HCT116 (cell line): Measurements from ENCODE around the gene ETV7.

Experiments
- CEBPB ChIP-seq: IDR thresholded peaks from 2 replicates; pipeline ENCODE4 v1.6.1; 2012; ENCODE audit warnings: low read depth
- EZH2 ChIP-seq: fragments of 200-600 bp; sonication (generic); IDR thresholded peaks from 2 replicates; pipeline ENCODE4 v1.6.1; 2017; ENCODE audit warnings: antibody characterized with exemption, mixed run types
- POLR2A ChIP-seq: IDR thresholded peaks from 2 replicates; pipeline ENCODE4 v1.7.0; 2011; ENCODE audit warnings: borderline replicate concordance; ENCODE audit not compliant: insufficient read depth, insufficient read length; ENCODE audit errors: extremely low read depth
- POLR2AphosphoS5 ChIP-seq: IDR thresholded peaks from 2 replicates; pipeline ENCODE4 v1.6.1; 2011; ENCODE audit warnings: mild to moderate bottlenecking, low read depth, low read length, moderate library complexity
- RAD21 ChIP-seq: IDR thresholded peaks from 2 replicates; pipeline ENCODE4 v1.6.1; 2012; ENCODE audit warnings: low read depth, mild to moderate bottlenecking
- ZNF274 ChIP-seq: fragments of 200-500 bp; sonication (Bioruptor generic); IDR thresholded peaks from 2 replicates; pipeline ENCODE4 v1.6.1; 2014; ENCODE audit warnings: mild to moderate bottlenecking, low read depth, low read length, inconsistent platforms
- TF ChIP-seq, protein P1 (sequence below), 3 experiments: fragments of 200-600 bp in 1 of 3; sonication (generic) in 1 of 3; IDR thresholded peaks in 2 of 3; conservative IDR thresholded peaks in 1 of 3; 2 replicates each; pipeline ENCODE4 v1.5.1; 2012 to 2017; ENCODE audit warnings: low read depth in 2 of 3, low read length in 2 of 3, antibody characterized with exemption in 1 of 3, borderline replicate concordance in 1 of 3, control low read depth in 1 of 3, mild to moderate bottlenecking in 1 of 3, mixed read lengths in 1 of 3, mixed run types in 1 of 3, moderate library complexity in 1 of 3; ENCODE audit not compliant: insufficient read depth in 1 of 3
- TF ChIP-seq, protein P2 (sequence below): IDR thresholded peaks from 2 replicates; pipeline ENCODE4 v1.6.1; 2011; ENCODE audit warnings: mild to moderate bottlenecking, low read length, moderate library complexity; ENCODE audit not compliant: insufficient replicate concordance; ENCODE audit errors: extremely low read depth
- TF ChIP-seq, protein P3 (sequence below): IDR thresholded peaks from 2 replicates; pipeline ENCODE4 v1.6.1; 2012
- TF ChIP-seq, protein P4 (sequence below): IDR thresholded peaks from 2 replicates; pipeline ENCODE4 v1.6.1; 2012; ENCODE audit warnings: low read depth

DNA sequence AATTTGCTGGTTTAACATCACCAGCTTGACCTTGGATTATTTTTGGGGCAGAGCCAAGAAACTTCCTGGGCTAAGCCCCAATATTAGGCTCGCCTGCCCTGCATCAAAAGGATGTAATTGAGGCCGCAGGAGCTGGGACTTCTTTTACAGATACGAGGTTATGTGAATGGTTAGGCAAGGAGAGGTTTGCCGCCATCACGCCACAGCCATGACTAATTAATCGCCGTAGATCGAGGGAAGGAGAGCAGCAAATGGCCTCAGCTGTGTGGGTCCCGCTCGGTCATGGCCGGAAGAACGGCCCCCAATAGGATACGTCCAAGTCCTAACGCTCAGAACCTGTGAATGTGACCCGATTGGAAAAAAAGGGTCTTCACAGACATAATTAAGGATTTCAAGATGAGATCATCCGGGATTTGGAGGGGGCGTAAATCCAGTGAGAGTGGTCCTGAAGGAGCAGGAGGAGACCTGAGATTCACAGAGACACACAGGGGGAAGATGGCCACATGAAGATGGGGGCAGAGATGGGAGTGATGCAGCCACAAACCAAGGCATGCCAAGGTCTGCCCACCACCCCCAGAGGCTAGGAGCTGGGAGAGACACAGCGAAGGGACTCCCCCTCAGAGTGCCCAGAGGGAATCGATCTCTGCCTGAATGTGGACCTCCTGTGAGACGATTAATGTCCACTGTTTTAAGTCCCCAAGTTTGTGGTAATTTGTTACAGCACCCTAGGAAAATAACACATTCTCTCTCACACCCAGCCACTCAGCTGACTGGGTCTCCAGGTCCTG lies 40.8 kb downstream of the ETV7 start:
- no peak for TF ChIP-seq RAD21
- no peak for TF ChIP-seq EZH2
- no peak for TF ChIP-seq CEBPB
- TF ChIP-seq, protein P1, sequence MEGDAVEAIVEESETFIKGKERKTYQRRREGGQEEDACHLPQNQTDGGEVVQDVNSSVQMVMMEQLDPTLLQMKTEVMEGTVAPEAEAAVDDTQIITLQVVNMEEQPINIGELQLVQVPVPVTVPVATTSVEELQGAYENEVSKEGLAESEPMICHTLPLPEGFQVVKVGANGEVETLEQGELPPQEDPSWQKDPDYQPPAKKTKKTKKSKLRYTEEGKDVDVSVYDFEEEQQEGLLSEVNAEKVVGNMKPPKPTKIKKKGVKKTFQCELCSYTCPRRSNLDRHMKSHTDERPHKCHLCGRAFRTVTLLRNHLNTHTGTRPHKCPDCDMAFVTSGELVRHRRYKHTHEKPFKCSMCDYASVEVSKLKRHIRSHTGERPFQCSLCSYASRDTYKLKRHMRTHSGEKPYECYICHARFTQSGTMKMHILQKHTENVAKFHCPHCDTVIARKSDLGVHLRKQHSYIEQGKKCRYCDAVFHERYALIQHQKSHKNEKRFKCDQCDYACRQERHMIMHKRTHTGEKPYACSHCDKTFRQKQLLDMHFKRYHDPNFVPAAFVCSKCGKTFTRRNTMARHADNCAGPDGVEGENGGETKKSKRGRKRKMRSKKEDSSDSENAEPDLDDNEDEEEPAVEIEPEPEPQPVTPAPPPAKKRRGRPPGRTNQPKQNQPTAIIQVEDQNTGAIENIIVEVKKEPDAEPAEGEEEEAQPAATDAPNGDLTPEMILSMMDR (IDR thresholded peaks at IDR 0.05 in 2 of 3, conservative IDR thresholded peaks at IDR 0.05 in 1 of 3; ENCODE audit: borderline replicate concordance in 1 of 3, insufficient read depth in 1 of 3, low read depth in 2 of 3, low read length in 2 of 3) = no peak
- TF ChIP-seq POLR2A = no peak
- TF ChIP-seq, protein P2, sequence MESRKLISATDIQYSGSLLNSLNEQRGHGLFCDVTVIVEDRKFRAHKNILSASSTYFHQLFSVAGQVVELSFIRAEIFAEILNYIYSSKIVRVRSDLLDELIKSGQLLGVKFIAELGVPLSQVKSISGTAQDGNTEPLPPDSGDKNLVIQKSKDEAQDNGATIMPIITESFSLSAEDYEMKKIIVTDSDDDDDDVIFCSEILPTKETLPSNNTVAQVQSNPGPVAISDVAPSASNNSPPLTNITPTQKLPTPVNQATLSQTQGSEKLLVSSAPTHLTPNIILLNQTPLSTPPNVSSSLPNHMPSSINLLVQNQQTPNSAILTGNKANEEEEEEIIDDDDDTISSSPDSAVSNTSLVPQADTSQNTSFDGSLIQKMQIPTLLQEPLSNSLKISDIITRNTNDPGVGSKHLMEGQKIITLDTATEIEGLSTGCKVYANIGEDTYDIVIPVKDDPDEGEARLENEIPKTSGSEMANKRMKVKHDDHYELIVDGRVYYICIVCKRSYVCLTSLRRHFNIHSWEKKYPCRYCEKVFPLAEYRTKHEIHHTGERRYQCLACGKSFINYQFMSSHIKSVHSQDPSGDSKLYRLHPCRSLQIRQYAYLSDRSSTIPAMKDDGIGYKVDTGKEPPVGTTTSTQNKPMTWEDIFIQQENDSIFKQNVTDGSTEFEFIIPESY = no peak
- TF ChIP-seq, protein P3, sequence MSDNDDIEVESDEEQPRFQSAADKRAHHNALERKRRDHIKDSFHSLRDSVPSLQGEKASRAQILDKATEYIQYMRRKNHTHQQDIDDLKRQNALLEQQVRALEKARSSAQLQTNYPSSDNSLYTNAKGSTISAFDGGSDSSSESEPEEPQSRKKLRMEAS = no peak
- TF ChIP-seq, protein P4, sequence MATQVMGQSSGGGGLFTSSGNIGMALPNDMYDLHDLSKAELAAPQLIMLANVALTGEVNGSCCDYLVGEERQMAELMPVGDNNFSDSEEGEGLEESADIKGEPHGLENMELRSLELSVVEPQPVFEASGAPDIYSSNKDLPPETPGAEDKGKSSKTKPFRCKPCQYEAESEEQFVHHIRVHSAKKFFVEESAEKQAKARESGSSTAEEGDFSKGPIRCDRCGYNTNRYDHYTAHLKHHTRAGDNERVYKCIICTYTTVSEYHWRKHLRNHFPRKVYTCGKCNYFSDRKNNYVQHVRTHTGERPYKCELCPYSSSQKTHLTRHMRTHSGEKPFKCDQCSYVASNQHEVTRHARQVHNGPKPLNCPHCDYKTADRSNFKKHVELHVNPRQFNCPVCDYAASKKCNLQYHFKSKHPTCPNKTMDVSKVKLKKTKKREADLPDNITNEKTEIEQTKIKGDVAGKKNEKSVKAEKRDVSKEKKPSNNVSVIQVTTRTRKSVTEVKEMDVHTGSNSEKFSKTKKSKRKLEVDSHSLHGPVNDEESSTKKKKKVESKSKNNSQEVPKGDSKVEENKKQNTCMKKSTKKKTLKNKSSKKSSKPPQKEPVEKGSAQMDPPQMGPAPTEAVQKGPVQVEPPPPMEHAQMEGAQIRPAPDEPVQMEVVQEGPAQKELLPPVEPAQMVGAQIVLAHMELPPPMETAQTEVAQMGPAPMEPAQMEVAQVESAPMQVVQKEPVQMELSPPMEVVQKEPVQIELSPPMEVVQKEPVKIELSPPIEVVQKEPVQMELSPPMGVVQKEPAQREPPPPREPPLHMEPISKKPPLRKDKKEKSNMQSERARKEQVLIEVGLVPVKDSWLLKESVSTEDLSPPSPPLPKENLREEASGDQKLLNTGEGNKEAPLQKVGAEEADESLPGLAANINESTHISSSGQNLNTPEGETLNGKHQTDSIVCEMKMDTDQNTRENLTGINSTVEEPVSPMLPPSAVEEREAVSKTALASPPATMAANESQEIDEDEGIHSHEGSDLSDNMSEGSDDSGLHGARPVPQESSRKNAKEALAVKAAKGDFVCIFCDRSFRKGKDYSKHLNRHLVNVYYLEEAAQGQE = no peak
- no peak for TF ChIP-seq POLR2AphosphoS5
- TF ChIP-seq ZNF274 = no peak
